K562 (cell line): ENCODE data around the gene CLIC5. TPM values are rescaled to one million over a fixed set of nuclear protein-coding genes. Genes with fewer than 3 reads are reported as not detected.

Experiments
- ATAC-seq: fragments of 200-7000 bp; cut with Tn5 transposase; 3 replicates; pipeline ENCODE4 v1.9.1; 2020; ENCODE audit warnings: moderate library complexity
- BruUV-seq: library from RNA; stranded (reverse); fragments of 400-500 nt; replicated peaks from 2 replicates; lab custom pipeline; 2021; lab: Mats Ljungman, UMichigan
- CTCF ChIA-PET: fragments of 300-600 bp; formaldehyde crosslinking; extraction: SDS; loops from one replicate; lab custom pipeline; 2021; ENCODE audit warnings: low intra/inter-chr PET ratio; lab: Yijun Ruan, JAX
- POLR2A ChIA-PET: fragments of 300-600, 350-650 bp; sonication (Branson Sonifier 250); formaldehyde crosslinking; extraction: SDS; loops from one replicate; lab custom pipeline; 2021; ENCODE audit warnings: antibody characterized with exemption, inconsistent platforms; lab: Yijun Ruan, JAX
- DNase-seq, 4 experiments: peaks; one replicate each; pipeline versions ENCODE4 v3.0.0 to v3.0.0-alpha.2; 2011 to 2018; ENCODE audit warnings: low spot score in 3 of 4, mixed read lengths in 3 of 4; ENCODE audit errors: extremely low read depth in 1 of 4
- FAIRE-seq: peaks from 2 replicates; lab custom pipeline; 2011; peaks lifted over from hg19 to GRCh38; lab: Jason Lieb, UNC
- H2AFZ ChIP-seq: 2 replicates; pipeline ENCODE4 v1.6.0; 2011; ENCODE audit warnings: low read depth, low read length, control low read depth, inconsistent platforms
- H3K27ac ChIP-seq: fragments of 200-600 bp; 3 replicates; pipeline ENCODE4 v1.8.0; 2011; ENCODE audit warnings: low read depth, mild to moderate bottlenecking, control low read depth, inconsistent platforms, low read length, moderate library complexity, mixed read lengths; ENCODE audit errors: extremely low read depth
- H3K27me3 ChIP-seq, 2 experiments: fragments of 300-600 bp in 1 of 2; 2 replicates in 1 of 2; 3 replicates in 1 of 2; pipeline versions ENCODE4 v1.6.0 to v1.8.0; 2011; ENCODE audit warnings: inconsistent platforms in 2 of 2, low read length in 2 of 2, mild to moderate bottlenecking in 1 of 2, mixed read lengths in 1 of 2, moderate library complexity in 1 of 2; ENCODE audit not compliant: control insufficient read depth in 2 of 2, insufficient read depth in 2 of 2
- H3K36me3 ChIP-seq: fragments of 300-600 bp; 3 replicates; pipeline ENCODE4 v1.8.0; 2011; ENCODE audit warnings: mild to moderate bottlenecking, low read length, inconsistent platforms; ENCODE audit not compliant: control insufficient read depth, insufficient read depth
- H3K4me1 ChIP-seq, 2 experiments: fragments of 200-600 bp in 1 of 2; replicated peaks in 1 of 2; 2 replicates in 1 of 2; 3 replicates in 1 of 2; pipeline versions ENCODE4 v1.5.1 to v1.8.0; 2011; ENCODE audit warnings: inconsistent platforms in 2 of 2, low read length in 2 of 2, mild to moderate bottlenecking in 1 of 2, mixed read lengths in 1 of 2, moderate library complexity in 1 of 2; ENCODE audit not compliant: control insufficient read depth in 2 of 2, insufficient read depth in 2 of 2
- H3K4me2 ChIP-seq: 2 replicates; pipeline ENCODE4 v1.6.1; 2011; ENCODE audit warnings: low read length, control low read depth, inconsistent platforms, mixed read lengths; ENCODE audit not compliant: insufficient read depth
- H3K4me3 ChIP-seq: fragments of 200-600 bp; sonication (generic), shearing (Covaris generic); 2 replicates; pipeline ENCODE4 v1.5.1; 2016; ENCODE audit warnings: control low read depth, inconsistent platforms
- H3K79me2 ChIP-seq: fragments of 200-600 bp; 3 replicates; pipeline ENCODE4 v1.8.0; 2011; ENCODE audit warnings: low read length, inconsistent platforms; ENCODE audit not compliant: control insufficient read depth, insufficient read depth
- H3K9ac ChIP-seq, 2 experiments: 2 replicates each; pipeline versions ENCODE4 v1.6.0 to v1.6.1; 2011; ENCODE audit warnings: low read depth in 2 of 2, low read length in 2 of 2, control low read depth in 1 of 2, inconsistent platforms in 1 of 2, mild to moderate bottlenecking in 1 of 2, mixed read lengths in 1 of 2; ENCODE audit not compliant: insufficient read depth in 1 of 2
- H3K9me1 ChIP-seq: one replicate; pipeline ENCODE4 v1.6.0; 2011; ENCODE audit warnings: inconsistent platforms, mild to moderate bottlenecking, low read length, moderate library complexity; ENCODE audit not compliant: control insufficient read depth, insufficient read depth
- H3K9me3 ChIP-seq: replicated peaks from 2 replicates; pipeline ENCODE4 v1.5.1; 2011; ENCODE audit warnings: low read depth, low read length, inconsistent platforms; ENCODE audit not compliant: control insufficient read depth, insufficient read depth
- H4K20me1 ChIP-seq: replicated peaks from 2 replicates; pipeline ENCODE4 v1.6.1; 2011; ENCODE audit warnings: low read length, inconsistent platforms, mixed read lengths; ENCODE audit not compliant: control insufficient read depth, insufficient read depth
- BCOR ChIP-seq: fragments of 450-650 bp; IDR thresholded peaks from 2 replicates; pipeline ENCODE4 v1.6.1; 2016
- CREB1 ChIP-seq, 2 experiments: sonication (generic) in 1 of 2; formaldehyde crosslinking in 1 of 2; IDR thresholded peaks; 2 replicates each; pipeline versions ENCODE4 v1.6.1 to v1.8.0; 2012 to 2022; ENCODE audit warnings: inconsistent platforms in 1 of 2, mild to moderate bottlenecking in 1 of 2, missing genetic modification reagents in 1 of 2, moderate library complexity in 1 of 2
- L3MBTL2 ChIP-seq: fragments of 450-650 bp; IDR thresholded peaks from 2 replicates; pipeline ENCODE4 v1.6.1; 2016; ENCODE audit warnings: mild to moderate bottlenecking, moderate library complexity
- NFIX ChIP-seq: fragments of 250-450 bp; sonication (Bioruptor Pico); IDR thresholded peaks from 2 replicates; pipeline ENCODE4 v1.4.0; 2020; ENCODE audit warnings: low read depth, mild to moderate bottlenecking, moderate library complexity
- NFRKB ChIP-seq: fragments of 450-650 bp; IDR thresholded peaks from 2 replicates; pipeline ENCODE4 v1.6.1; 2016; ENCODE audit warnings: low read depth
- SREBF2 ChIP-seq: sonication (generic); formaldehyde crosslinking; IDR thresholded peaks from 2 replicates; pipeline ENCODE4 v1.4.0; 2020; ENCODE audit warnings: mild to moderate bottlenecking, missing genetic modification reagents
- TCF7 ChIP-seq: sonication (generic); IDR thresholded peaks from 2 replicates; pipeline ENCODE4 v1.6.1; 2016; ENCODE audit warnings: antibody characterized with exemption, borderline replicate concordance
- XRCC3 ChIP-seq: fragments of 450-650 bp; IDR thresholded peaks from 2 replicates; pipeline ENCODE4 v1.6.1; 2017; ENCODE audit warnings: mild to moderate bottlenecking, moderate library complexity
- ZNF41 ChIP-seq: fragments of 250-450 bp; sonication (Bioruptor Pico); conservative IDR thresholded peaks from 2 replicates; pipeline ENCODE4 v1.4.0; 2020; ENCODE audit warnings: mild to moderate bottlenecking
- ZNF57 ChIP-seq: fragments of 450-650 bp; formaldehyde crosslinking; IDR thresholded peaks from 2 replicates; pipeline ENCODE4 v1.4.0; 2020; ENCODE audit warnings: mild to moderate bottlenecking, moderate library complexity
- ZNF584 ChIP-seq: fragments of 200-800 bp; sonication (Bioruptor generic); IDR thresholded peaks from 2 replicates; pipeline ENCODE4 v1.6.1; 2016; ENCODE audit warnings: low read depth, mild to moderate bottlenecking, missing genetic modification characterization, missing compliant biosample characterization
- ZNF79 ChIP-seq: fragments of 250-450 bp; sonication (Bioruptor Pico); IDR thresholded peaks from 2 replicates; pipeline ENCODE4 v1.4.0; 2020; ENCODE audit warnings: low read depth, mild to moderate bottlenecking, moderate library complexity
- WGBS: fragments of 100-300 bp; shearing (Covaris generic); methylation state at CpG from one replicate; pipeline ENCODE4 v1.1.6; 2016; ENCODE audit warnings: low coverage, mixed read lengths; ENCODE audit not compliant: insufficient coverage; ENCODE audit errors: missing lambda C conversion rate; 5-methylcytosine and 5-hydroxymethylcytosine counted together
- in situ Hi-C: fragments of 300-500 bp; cut with MboI; formaldehyde crosslinking; loops from 4 replicates; pipeline ENCODE4 v1.15.0; 2018; ENCODE audit warnings: inconsistent platforms, mixed read lengths
- intact Hi-C: fragments of 100-400 bp; cut with micrococcal nuclease; formaldehyde crosslinking; loops from 2 replicates; pipeline ENCODE4 v1.14.2; 2022
- polyA plus RNA-seq, 8 experiments: library from polyadenylated mRNA; depleted of rRNA in 4 of 8; stranded (reverse) in 5 of 8; unstranded in 3 of 8; fragments of >200 nt; fragmentation: Nextera tagmentation in 2 of 8; fragmentation: Illumina TruSeq in 1 of 8; extraction: Ambion mirVana in 2 of 8; extraction: Trizol in 1 of 8; gene quantifications; 2 replicates each; pipeline versions ENCODE4 v1.2.1 to v1.2.3, GENCODE V29; 2011 to 2014; ENCODE audit warnings: inconsistent platforms in 1 of 8, missing spikeins in 1 of 8
- total RNA-seq, 7 experiments: library from RNA; depleted of rRNA in 6 of 7; stranded (reverse); fragments of >200 nt in 6 of 7; fragmentation: Illumina TruSeq in 2 of 7; extraction: Trizol in 2 of 7; gene quantifications; 2 replicates each; pipeline versions ENCODE4 v1.2.1 to v1.2.3, GENCODE V29; 2011 to 2021; ENCODE audit warnings: low replicate concordance in 1 of 7
- TF ChIP-seq, protein P1 (sequence below): fragments of 250-450 bp; sonication (Bioruptor Pico); IDR thresholded peaks from 2 replicates; pipeline ENCODE4 v1.8.0; 2022; ENCODE audit warnings: inconsistent platforms, mild to moderate bottlenecking, moderate library complexity, borderline replicate concordance
- TF ChIP-seq, protein P2 (sequence below): fragments of 450-650 bp; conservative IDR thresholded peaks from 2 replicates; pipeline ENCODE4 v1.6.1; 2016; ENCODE audit warnings: missing genetic modification characterization, low read depth, mild to moderate bottlenecking, missing compliant biosample characterization, moderate library complexity
- TF ChIP-seq, protein P3 (sequence below): fragments of 450-650 bp; IDR thresholded peaks from 2 replicates; pipeline ENCODE4 v1.6.1; 2016; ENCODE audit warnings: missing biosample characterization, missing genetic modification characterization
- TF ChIP-seq, protein P4 (sequence below): fragments of 250-450 bp; sonication (Bioruptor Pico); IDR thresholded peaks from 2 replicates; pipeline ENCODE4 v1.6.1; 2021; ENCODE audit warnings: mild to moderate bottlenecking

The CLIC5 gene
- total and polyA plus RNA-seq, 9 of the 15 experiments (the other 6 are each of a cell fraction or from before 2014, with no cell fraction given), result 0.31 TPM; not detected in 8

DNA sequence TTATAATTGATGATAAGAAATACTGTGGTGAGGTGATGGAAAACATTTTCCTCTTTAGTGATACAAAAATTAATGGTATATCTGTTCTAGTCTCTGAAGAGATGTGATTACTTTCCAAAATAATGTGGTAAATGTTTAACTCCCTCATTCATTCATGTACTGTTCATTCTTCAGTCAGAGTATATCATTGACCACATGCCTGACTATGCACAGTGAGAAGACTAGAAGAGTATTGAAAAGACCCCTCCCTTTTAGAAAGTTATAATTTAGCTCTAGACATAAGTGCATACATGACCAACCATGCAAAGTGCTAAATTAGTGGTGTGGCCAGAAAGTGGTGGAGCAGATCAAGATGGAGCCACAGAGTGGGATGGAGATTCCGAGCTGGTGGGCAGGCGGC, 133.0 kb downstream of the CLIC5 start (continued):
- TF ChIP-seq, protein P1, sequence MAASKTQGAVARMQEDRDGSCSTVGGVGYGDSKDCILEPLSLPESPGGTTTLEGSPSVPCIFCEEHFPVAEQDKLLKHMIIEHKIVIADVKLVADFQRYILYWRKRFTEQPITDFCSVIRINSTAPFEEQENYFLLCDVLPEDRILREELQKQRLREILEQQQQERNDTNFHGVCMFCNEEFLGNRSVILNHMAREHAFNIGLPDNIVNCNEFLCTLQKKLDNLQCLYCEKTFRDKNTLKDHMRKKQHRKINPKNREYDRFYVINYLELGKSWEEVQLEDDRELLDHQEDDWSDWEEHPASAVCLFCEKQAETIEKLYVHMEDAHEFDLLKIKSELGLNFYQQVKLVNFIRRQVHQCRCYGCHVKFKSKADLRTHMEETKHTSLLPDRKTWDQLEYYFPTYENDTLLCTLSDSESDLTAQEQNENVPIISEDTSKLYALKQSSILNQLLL (CRISPR knock-in tag), result no peak
- TF ChIP-seq TCF7 (no peak), ZNF57 (CRISPR knock-in tag) (no peak), ZNF41 (CRISPR knock-in tag) (no peak)
- TF ChIP-seq, protein P2, sequence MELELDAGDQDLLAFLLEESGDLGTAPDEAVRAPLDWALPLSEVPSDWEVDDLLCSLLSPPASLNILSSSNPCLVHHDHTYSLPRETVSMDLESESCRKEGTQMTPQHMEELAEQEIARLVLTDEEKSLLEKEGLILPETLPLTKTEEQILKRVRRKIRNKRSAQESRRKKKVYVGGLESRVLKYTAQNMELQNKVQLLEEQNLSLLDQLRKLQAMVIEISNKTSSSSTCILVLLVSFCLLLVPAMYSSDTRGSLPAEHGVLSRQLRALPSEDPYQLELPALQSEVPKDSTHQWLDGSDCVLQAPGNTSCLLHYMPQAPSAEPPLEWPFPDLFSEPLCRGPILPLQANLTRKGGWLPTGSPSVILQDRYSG (tag), result no peak

DNA sequence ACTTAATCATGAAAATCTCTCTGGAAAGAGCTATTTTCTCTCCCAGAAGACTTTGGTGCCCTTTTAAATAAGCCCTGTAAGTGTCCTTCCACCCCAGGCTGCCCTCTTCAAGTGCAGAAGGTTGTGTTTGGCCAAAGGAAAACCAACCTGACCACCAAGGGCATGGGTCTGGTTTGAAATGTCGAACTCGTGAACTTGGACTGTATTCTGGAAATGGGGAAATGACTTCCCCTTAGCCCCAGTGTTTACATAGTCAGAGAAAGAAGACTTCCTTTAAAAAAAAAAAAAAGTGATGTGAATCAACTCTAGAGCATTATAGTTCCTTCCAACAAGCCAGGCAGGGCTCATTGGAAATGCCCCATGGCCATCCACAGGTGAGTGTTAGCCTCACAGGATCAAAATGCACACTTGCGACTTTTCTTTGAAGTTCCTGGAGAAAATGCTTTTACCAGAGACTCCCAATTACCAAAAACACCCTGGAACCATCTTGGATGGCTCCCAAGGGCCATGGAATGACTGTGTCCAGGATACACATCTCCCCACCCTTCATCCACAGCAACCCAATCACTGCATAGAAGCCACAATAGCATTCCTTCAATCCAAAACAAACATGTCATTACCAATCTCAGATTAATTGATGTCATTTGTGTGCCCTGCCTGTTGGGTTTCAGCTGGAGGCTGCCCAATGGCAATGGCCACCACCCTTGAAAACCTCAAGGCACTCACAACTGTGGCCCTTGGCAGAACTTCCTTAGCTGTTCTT, 133.8 kb downstream of the CLIC5 start:
- no peak overlapping the region for H3K4me2 ChIP-seq
- no peak overlapping the region for H3K27ac ChIP-seq
- ChIA-PET CTCF (no interaction called here), POLR2A (no interaction called here)
- H3K9ac ChIP-seq, result no peak overlapping the region
- WGBS, result 0% methylated on average over 3 of the region's 3 CpGs
- no peaks in the 10 kb centered on the region; a peak in 1 of 5 replicates for H3K4me1 ChIP-seq
- H4K20me1 ChIP-seq, result no peaks in the 10 kb centered on the region
- peaks cover 4 to 5% of the 10 kb centered on the region in 2 experiments; a peak in 3 of 5 replicates for H3K27me3 ChIP-seq
- no TSS peak for BruUV-seq
- H3K36me3 ChIP-seq, result no peaks in the 10 kb centered on the region
- TF ChIP-seq SREBF2 (CRISPR knock-in tag) (no peak), ZNF584 (CRISPR knock-in tag) (no peak), NFRKB (no peak), NFIX (no peak), ZNF79 (CRISPR knock-in tag) (no peak), XRCC3 (no peak), L3MBTL2 (no peak), CREB1 (IDR thresholded peaks at IDR 0.05) (no peak), CREB1 (CRISPR knock-in tag; IDR thresholded peaks at IDR 0.05) (no peak), BCOR (no peak)
- TF ChIP-seq, protein P3, sequence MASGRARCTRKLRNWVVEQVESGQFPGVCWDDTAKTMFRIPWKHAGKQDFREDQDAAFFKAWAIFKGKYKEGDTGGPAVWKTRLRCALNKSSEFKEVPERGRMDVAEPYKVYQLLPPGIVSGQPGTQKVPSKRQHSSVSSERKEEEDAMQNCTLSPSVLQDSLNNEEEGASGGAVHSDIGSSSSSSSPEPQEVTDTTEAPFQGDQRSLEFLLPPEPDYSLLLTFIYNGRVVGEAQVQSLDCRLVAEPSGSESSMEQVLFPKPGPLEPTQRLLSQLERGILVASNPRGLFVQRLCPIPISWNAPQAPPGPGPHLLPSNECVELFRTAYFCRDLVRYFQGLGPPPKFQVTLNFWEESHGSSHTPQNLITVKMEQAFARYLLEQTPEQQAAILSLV, result no peak
- TF ChIP-seq, protein P4, sequence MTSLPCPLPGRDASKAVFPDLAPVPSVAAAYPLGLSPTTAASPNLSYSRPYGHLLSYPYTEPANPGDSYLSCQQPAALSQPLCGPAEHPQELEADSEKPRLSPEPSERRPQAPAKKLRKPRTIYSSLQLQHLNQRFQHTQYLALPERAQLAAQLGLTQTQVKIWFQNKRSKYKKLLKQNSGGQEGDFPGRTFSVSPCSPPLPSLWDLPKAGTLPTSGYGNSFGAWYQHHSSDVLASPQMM (CRISPR knock-in tag), result no peak
- H3K9me1 ChIP-seq, result no peaks in the 10 kb centered on the region
- no peaks in the 10 kb centered on the region for H3K9me3 ChIP-seq
- FAIRE-seq (no peak), ATAC-seq (no peak), DNase-seq (no peak)
- no peaks in the 10 kb centered on the region for H3K79me2 ChIP-seq
- H2AFZ ChIP-seq, result no peak overlapping the region
- in situ Hi-C loops (no loop called here), intact Hi-C loops (no loop called here)
- no peak overlapping the region for H3K4me3 ChIP-seq
